HL-60 (cell line): ENCODE data around the gene TDRD10.

Experiments used
- POLR2AphosphoS5 ChIP-seq: IDR thresholded peaks from 2 replicates; pipeline ENCODE4 v1.6.1; 2012; ENCODE audit warnings: low read depth
- SPI1 ChIP-seq: IDR thresholded peaks from 2 replicates; pipeline ENCODE4 v1.6.1; 2012; ENCODE audit warnings: low read depth, mild to moderate bottlenecking, borderline replicate concordance
- TF ChIP-seq, protein P1 (sequence below): IDR thresholded peaks from one replicate; pipeline ENCODE4 v1.5.1; 2011; ENCODE audit warnings: low read length, control low read depth, inconsistent platforms; ENCODE audit not compliant: insufficient read depth
- TF ChIP-seq, protein P2 (sequence below): IDR thresholded peaks from 2 replicates; pipeline ENCODE4 v1.6.1; 2012; ENCODE audit warnings: low read depth; ENCODE audit not compliant: insufficient replicate concordance

DNA sequence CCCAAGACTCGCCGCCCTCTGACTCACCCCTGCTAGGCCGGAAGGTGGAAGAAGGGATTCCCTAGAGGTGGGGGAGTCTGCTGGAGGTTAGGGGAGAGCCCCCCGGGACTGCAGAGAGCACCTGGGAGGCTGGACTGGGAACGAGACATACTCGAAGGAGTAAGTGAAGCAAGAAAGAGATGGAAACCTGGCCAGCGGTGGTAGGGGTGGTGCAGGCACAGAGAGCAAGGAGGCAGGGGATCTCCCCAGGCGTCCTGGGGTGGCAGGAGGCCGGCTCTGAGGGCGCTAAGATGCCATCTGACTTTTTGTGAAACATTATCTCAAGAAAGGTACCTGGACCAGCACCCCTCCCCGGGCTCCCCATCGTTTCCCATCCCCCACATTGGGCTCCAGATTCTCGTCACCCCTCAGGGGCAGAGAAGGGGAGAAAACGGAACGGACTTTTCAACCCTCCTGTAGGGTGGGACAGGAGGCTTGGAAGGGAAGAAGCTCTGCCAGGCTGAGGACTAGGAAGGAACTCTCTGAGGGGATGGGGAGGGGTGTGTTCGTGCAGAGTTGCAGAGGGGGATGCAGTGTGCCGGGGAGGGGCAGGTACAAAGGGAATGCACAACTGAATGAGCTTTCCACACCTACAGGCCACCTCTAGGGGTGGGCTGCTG lies 66.3 kb downstream of the TDRD10 start:
- TF ChIP-seq, protein P1, sequence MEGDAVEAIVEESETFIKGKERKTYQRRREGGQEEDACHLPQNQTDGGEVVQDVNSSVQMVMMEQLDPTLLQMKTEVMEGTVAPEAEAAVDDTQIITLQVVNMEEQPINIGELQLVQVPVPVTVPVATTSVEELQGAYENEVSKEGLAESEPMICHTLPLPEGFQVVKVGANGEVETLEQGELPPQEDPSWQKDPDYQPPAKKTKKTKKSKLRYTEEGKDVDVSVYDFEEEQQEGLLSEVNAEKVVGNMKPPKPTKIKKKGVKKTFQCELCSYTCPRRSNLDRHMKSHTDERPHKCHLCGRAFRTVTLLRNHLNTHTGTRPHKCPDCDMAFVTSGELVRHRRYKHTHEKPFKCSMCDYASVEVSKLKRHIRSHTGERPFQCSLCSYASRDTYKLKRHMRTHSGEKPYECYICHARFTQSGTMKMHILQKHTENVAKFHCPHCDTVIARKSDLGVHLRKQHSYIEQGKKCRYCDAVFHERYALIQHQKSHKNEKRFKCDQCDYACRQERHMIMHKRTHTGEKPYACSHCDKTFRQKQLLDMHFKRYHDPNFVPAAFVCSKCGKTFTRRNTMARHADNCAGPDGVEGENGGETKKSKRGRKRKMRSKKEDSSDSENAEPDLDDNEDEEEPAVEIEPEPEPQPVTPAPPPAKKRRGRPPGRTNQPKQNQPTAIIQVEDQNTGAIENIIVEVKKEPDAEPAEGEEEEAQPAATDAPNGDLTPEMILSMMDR = no peak
- TF ChIP-seq, protein P2, sequence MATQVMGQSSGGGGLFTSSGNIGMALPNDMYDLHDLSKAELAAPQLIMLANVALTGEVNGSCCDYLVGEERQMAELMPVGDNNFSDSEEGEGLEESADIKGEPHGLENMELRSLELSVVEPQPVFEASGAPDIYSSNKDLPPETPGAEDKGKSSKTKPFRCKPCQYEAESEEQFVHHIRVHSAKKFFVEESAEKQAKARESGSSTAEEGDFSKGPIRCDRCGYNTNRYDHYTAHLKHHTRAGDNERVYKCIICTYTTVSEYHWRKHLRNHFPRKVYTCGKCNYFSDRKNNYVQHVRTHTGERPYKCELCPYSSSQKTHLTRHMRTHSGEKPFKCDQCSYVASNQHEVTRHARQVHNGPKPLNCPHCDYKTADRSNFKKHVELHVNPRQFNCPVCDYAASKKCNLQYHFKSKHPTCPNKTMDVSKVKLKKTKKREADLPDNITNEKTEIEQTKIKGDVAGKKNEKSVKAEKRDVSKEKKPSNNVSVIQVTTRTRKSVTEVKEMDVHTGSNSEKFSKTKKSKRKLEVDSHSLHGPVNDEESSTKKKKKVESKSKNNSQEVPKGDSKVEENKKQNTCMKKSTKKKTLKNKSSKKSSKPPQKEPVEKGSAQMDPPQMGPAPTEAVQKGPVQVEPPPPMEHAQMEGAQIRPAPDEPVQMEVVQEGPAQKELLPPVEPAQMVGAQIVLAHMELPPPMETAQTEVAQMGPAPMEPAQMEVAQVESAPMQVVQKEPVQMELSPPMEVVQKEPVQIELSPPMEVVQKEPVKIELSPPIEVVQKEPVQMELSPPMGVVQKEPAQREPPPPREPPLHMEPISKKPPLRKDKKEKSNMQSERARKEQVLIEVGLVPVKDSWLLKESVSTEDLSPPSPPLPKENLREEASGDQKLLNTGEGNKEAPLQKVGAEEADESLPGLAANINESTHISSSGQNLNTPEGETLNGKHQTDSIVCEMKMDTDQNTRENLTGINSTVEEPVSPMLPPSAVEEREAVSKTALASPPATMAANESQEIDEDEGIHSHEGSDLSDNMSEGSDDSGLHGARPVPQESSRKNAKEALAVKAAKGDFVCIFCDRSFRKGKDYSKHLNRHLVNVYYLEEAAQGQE = no peak
- no peak for TF ChIP-seq SPI1
- no peak for TF ChIP-seq POLR2AphosphoS5
